ENCODE measurements around the gene FBLIM1. TPM values are rescaled to one million over a fixed set of nuclear protein-coding genes. Genes with fewer than 3 reads are reported as not detected.
"Not testable (repeated sequence)": the region's sequence is repeated elsewhere in the genome, so short reads cannot be mapped to it uniquely, and the experiment has no call there.

Gene FBLIM1
- total and polyA plus RNA-seq, 9 donors = 17.3 to 41.4 (median 27.2) TPM

DNA sequence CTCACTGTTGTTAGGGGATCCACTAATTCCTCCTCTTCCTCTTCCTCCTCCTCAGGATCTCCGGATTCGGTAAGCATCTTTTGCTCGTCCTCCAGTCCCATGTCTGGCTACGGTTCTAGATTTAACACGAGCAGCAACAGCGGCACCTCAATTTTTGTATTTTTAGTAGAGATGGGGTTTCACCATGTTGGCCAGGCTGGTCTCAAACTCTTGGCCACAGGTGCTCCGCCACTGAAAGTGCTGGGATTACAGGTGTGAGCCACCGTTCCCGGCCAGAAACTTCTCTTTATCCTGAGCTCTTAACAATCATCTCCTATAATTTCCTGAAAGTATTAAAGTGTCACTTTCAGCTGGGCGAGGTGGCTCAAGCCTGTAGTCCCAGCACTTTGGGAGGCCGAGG, 49.0 kb downstream of the FBLIM1 start, which contains the start of gene UQCRHL:
Gene UQCRHL (minus strand): TSS at position 101 of the 400 bp plus-strand sequence. CDS start 0 bp downstream, at position 101.
- not testable (repeated sequence) for H3K4me3 ChIP-seq (ENCODE audit: low read length); H3K27me3 ChIP-seq (ENCODE audit: control insufficient read depth, insufficient read depth, low read length); H3K9me3 ChIP-seq (replicated peaks; ENCODE audit: control insufficient read depth, low read depth, low read length); H3K36me3 ChIP-seq (ENCODE audit: control insufficient read depth, insufficient read depth, low read length); H3K27ac ChIP-seq (ENCODE audit: low read length); DNase-seq; H3K4me1 ChIP-seq (ENCODE audit: control insufficient read depth, insufficient read depth, low read length)
- WGBS (ENCODE audit: insufficient coverage) = 73% methylated on average over 3 of the region's 11 CpGs

- H3K27me3 ChIP-seq (ENCODE audit: control insufficient read depth, insufficient read depth, low read length) = no peaks in the 10 kb centered on the region
- no peaks in the 10 kb centered on the region for H3K36me3 ChIP-seq (ENCODE audit: control insufficient read depth, insufficient read depth, low read length)
- no peak overlapping the region for H3K4me3 ChIP-seq (ENCODE audit: low read length)
- H3K4me1 ChIP-seq (ENCODE audit: control insufficient read depth, insufficient read depth, low read length) = no peaks in the 10 kb centered on the region
- no peaks in the 10 kb centered on the region for H3K9me3 ChIP-seq (replicated peaks; ENCODE audit: control insufficient read depth, low read depth, low read length)
- no peak for DNase-seq
- WGBS (ENCODE audit: insufficient coverage) = 83% methylated on average over 1 of the region's 1 CpG
- H3K27ac ChIP-seq (ENCODE audit: low read length) = no peak overlapping the region
Measured at GRCh38 chr1:15808955-15809354, 50.4 kb downstream of the FBLIM1 start.

- no peak overlapping the region for H3K4me3 ChIP-seq (ENCODE audit: low read length)
- H3K36me3 ChIP-seq (ENCODE audit: control insufficient read depth, insufficient read depth, low read length) = no peaks in the 10 kb centered on the region
- no peak overlapping the region for H3K27ac ChIP-seq (ENCODE audit: low read length)
- WGBS (ENCODE audit: insufficient coverage) = 71% methylated on average over 1 of the region's 1 CpG
- no peaks in the 10 kb centered on the region for H3K9me3 ChIP-seq (replicated peaks; ENCODE audit: control insufficient read depth, low read depth, low read length)
- no peak for DNase-seq
- no peaks in the 10 kb centered on the region for H3K27me3 ChIP-seq (ENCODE audit: control insufficient read depth, insufficient read depth, low read length)
- no peaks in the 10 kb centered on the region for H3K4me1 ChIP-seq (ENCODE audit: control insufficient read depth, insufficient read depth, low read length)
Measured at GRCh38 chr1:15810073-15810472, 51.5 kb downstream of the FBLIM1 start.

DNA sequence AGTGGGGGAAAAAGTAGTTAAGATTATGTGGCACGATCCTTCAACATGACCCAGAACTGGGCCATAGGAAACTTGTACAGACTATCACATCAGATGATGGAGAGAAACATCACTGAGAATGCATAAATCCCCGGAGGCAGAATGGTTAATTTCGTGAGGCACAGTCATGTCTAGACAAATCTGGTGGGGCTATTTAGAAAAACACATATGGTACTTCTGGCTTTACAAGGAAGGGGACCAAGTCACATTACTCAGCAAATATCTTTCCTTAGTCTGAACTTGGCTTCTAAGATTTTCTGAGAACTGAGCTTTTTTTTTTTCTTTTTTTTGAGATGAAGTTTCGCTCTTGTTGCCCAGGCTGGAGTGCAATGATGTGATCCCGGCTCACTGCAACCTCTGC, 58.1 kb downstream of the FBLIM1 start:
- Histone ChIP-seq H3K4me3 (ENCODE audit: low read length) (no peak overlapping the region), H3K9me3 (replicated peaks; ENCODE audit: control insufficient read depth, low read depth, low read length) (no peaks in the 10 kb centered on the region)
- WGBS (ENCODE audit: insufficient coverage) = no CpG with 5 or more reads among the region's 5 CpGs

GRCh38 chr1:15820478-15820877, 61.9 kb downstream of the FBLIM1 start:
- Histone ChIP-seq H3K27me3 (ENCODE audit: control insufficient read depth, insufficient read depth, low read length) (no peaks in the 10 kb centered on the region), H3K36me3 (ENCODE audit: control insufficient read depth, insufficient read depth, low read length) (no peaks in the 10 kb centered on the region), H3K4me3 (ENCODE audit: low read length) (no peak overlapping the region), H3K27ac (ENCODE audit: low read length) (no peak overlapping the region), H3K9me3 (replicated peaks; ENCODE audit: control insufficient read depth, low read depth, low read length) (no peaks in the 10 kb centered on the region), H3K4me1 (ENCODE audit: control insufficient read depth, insufficient read depth, low read length) (no peaks in the 10 kb centered on the region)
- 94% methylated on average over 2 of the region's 3 CpGs for WGBS (ENCODE audit: insufficient coverage)
- no peak for DNase-seq

More for the DNA sequence above, 58.1 kb downstream of the FBLIM1 start:
- Histone ChIP-seq H3K4me1 (ENCODE audit: control insufficient read depth, insufficient read depth, low read length) (no peaks in the 10 kb centered on the region), H3K27me3 (ENCODE audit: control insufficient read depth, insufficient read depth, low read length) (no peaks in the 10 kb centered on the region), H3K36me3 (ENCODE audit: control insufficient read depth, insufficient read depth, low read length) (no peaks in the 10 kb centered on the region), H3K27ac (ENCODE audit: low read length) (no peak overlapping the region)
- DNase-seq = no peak

DNA sequence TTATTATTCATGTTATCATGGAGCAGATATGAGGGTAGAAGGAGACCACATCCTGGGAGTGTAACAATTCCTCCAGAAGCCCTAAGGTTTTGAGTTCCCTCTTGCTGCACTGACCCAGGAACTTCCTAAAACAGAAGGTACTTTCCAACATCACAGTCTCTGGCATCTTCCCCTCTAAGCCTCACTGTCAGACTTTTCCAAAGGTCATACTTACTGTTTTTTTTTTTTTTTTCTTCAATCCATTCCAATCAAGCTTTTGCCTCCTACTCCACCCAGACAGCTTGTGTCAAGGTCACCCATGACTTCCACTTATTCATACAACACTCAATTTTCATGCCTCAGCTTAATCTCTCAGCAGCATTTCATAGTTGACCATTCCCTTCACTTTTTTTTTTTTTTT, 67.2 kb downstream of the FBLIM1 start:
- no peaks in the 10 kb centered on the region for H3K9me3 ChIP-seq (replicated peaks; ENCODE audit: control insufficient read depth, low read depth, low read length)
- H3K27ac ChIP-seq (ENCODE audit: low read length) = peak overlapping the region; percentile 13

DNA sequence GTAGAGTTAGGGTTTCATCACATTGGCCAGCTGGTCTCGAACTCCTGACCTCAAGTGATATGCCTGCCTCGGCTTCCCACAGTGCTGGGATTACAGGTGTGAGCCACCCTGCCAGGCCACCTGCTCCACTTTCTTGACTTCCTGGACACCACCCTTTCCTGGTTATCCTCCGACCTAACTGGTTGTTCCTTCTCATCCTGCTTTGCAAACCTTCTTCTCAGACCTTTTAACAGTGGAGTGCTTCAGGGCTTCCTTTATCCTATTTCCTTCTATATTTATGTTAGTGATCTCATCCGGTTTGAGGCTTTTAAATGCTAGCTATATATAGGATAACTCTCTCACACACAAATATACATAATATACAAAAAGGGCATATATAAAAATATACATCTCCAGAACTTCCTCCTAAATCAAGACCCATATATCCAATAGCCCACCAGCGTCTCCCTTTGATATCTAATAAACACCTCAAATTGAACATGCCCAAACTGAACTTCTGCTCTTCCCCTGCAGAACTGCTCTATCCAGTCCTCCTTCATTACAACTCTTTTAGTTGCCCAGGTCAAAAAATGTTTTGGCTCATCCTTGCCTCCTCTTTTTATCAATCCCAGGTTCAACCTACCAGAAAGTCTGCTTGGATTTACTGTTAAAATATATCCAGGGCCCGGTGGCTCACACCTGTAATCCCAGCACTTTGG, 68.4 kb downstream of the FBLIM1 start:
- no peak for DNase-seq
- Histone ChIP-seq H3K4me3 (ENCODE audit: low read length) (no peak overlapping the region), H3K4me1 (ENCODE audit: control insufficient read depth, insufficient read depth, low read length) (no peaks in the 10 kb centered on the region), H3K36me3 (ENCODE audit: control insufficient read depth, insufficient read depth, low read length) (no peaks in the 10 kb centered on the region), H3K27me3 (ENCODE audit: control insufficient read depth, insufficient read depth, low read length) (no peaks in the 10 kb centered on the region), H3K9me3 (replicated peaks; ENCODE audit: control insufficient read depth, low read depth, low read length) (no peaks in the 10 kb centered on the region), H3K27ac (ENCODE audit: low read length) (no peak overlapping the region)
- WGBS (ENCODE audit: insufficient coverage) = 89% methylated on average over 3 of the region's 6 CpGs

More for the DNA sequence above, 67.2 kb downstream of the FBLIM1 start:
- Histone ChIP-seq H3K4me3 (ENCODE audit: low read length) (no peak overlapping the region), H3K27me3 (ENCODE audit: control insufficient read depth, insufficient read depth, low read length) (no peaks in the 10 kb centered on the region), H3K36me3 (ENCODE audit: control insufficient read depth, insufficient read depth, low read length) (no peaks in the 10 kb centered on the region), H3K4me1 (ENCODE audit: control insufficient read depth, insufficient read depth, low read length) (no peaks in the 10 kb centered on the region)
- DNase-seq = no peak

- H3K36me3 ChIP-seq (ENCODE audit: control insufficient read depth, insufficient read depth, low read length); H3K9me3 ChIP-seq (replicated peaks; ENCODE audit: control insufficient read depth, low read depth, low read length); H3K27ac ChIP-seq (ENCODE audit: low read length); H3K4me1 ChIP-seq (ENCODE audit: control insufficient read depth, insufficient read depth, low read length); DNase-seq; H3K4me3 ChIP-seq (ENCODE audit: low read length); H3K27me3 ChIP-seq (ENCODE audit: control insufficient read depth, insufficient read depth, low read length): not testable (repeated sequence)
- 92% methylated on average over 5 of the region's 15 CpGs for WGBS (ENCODE audit: insufficient coverage)
Measured at GRCh38 chr1:15827567-15827966, 69.0 kb downstream of the FBLIM1 start.

DNA sequence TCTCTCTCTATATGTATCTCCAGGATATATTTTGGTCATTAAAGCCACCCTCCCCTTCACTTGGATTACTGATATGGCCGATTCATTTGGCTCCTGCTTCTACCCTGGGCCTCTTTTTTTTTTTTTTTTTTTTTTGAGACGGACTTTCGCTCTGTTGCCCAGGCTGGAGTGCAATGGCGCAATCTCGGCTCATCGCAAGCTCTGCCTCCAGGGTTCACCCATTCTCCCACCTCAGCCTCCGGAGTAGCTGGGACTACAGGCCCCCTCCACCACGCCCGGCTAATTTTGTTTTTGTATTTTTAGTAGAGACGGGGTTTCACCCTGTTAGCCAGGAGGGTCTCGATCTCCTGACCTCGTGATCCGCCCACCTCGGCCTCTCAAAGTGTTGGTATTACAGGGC, 70.3 kb downstream of the FBLIM1 start:
- H3K27ac ChIP-seq (ENCODE audit: low read length) = not testable (repeated sequence)

DNA sequence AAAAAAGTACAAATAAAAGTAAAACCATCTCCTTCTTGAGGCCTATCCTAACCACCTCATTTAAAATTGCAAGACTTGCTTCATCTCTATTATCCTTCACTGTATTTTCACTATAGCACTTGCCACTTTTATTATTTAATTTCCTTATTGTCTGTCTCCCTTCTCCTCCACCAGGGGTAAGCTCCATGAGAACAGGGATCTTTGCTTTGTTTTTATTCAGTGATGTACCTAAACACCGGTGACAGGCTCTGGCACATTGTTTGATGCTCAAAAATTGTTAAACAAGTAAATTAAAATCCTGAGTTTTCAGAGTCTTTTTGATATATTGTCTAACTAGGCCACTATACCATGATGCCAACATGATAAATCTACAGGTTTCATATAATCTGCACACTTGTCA, 71.7 kb downstream of the FBLIM1 start:
- WGBS (ENCODE audit: insufficient coverage) = no CpG with 5 or more reads among the region's 1 CpG
- H3K27me3 ChIP-seq (ENCODE audit: control insufficient read depth, insufficient read depth, low read length) = no peaks in the 10 kb centered on the region
- no peaks in the 10 kb centered on the region for H3K36me3 ChIP-seq (ENCODE audit: control insufficient read depth, insufficient read depth, low read length)
- no peak overlapping the region for H3K4me3 ChIP-seq (ENCODE audit: low read length)
- H3K9me3 ChIP-seq (replicated peaks; ENCODE audit: control insufficient read depth, low read depth, low read length) = no peaks in the 10 kb centered on the region
- H3K4me1 ChIP-seq (ENCODE audit: control insufficient read depth, insufficient read depth, low read length) = peaks cover 8% of the 10 kb centered on the region
- DNase-seq = no peak
- H3K27ac ChIP-seq (ENCODE audit: low read length) = no peak overlapping the region

More for the DNA sequence above, 70.3 kb downstream of the FBLIM1 start:
- not testable (repeated sequence) for H3K9me3 ChIP-seq (replicated peaks; ENCODE audit: control insufficient read depth, low read depth, low read length); H3K36me3 ChIP-seq (ENCODE audit: control insufficient read depth, insufficient read depth, low read length); H3K4me3 ChIP-seq (ENCODE audit: low read length); H3K27me3 ChIP-seq (ENCODE audit: control insufficient read depth, insufficient read depth, low read length); H3K4me1 ChIP-seq (ENCODE audit: control insufficient read depth, insufficient read depth, low read length); DNase-seq
- 87% methylated on average over 4 of the region's 14 CpGs for WGBS (ENCODE audit: insufficient coverage)
